IMR-90 (cell line): ENCODE measurements around the gene PKNOX1.

Experiments
- CEBPB ChIP-seq: IDR thresholded peaks from 2 replicates; pipeline ENCODE4 v1.6.1; 2012; ENCODE audit warnings: low read depth, low read length, improper control_type of control experiment
- CTCF ChIP-seq: conservative IDR thresholded peaks from 2 replicates; pipeline ENCODE4 v1.5.1; 2012; ENCODE audit warnings: mild to moderate bottlenecking, low read depth, low read length, improper control_type of control experiment
- FOS ChIP-seq: fragments of 150-350 bp; IDR thresholded peaks from 2 replicates; pipeline ENCODE4 v1.6.1; 2016; ENCODE audit warnings: low read depth, low read length
- MAZ ChIP-seq: IDR thresholded peaks from 2 replicates; pipeline ENCODE4 v1.6.1; 2012; ENCODE audit warnings: low read depth, mild to moderate bottlenecking, low read length, improper control_type of control experiment, moderate library complexity, borderline replicate concordance
- MXI1 ChIP-seq: IDR thresholded peaks from 2 replicates; pipeline ENCODE4 v1.6.1; 2012; ENCODE audit warnings: low read depth, mild to moderate bottlenecking, low read length, moderate library complexity, borderline replicate concordance
- NFE2L2 ChIP-seq: fragments of 150-350 bp; IDR thresholded peaks from 2 replicates; pipeline ENCODE4 v1.6.1; 2016; ENCODE audit warnings: low read depth, mild to moderate bottlenecking, low read length
- POLR2A ChIP-seq: IDR thresholded peaks from 2 replicates; pipeline ENCODE4 v1.6.1; 2012; ENCODE audit warnings: mild to moderate bottlenecking, low read depth, low read length
- RAD21 ChIP-seq: IDR thresholded peaks from 2 replicates; pipeline ENCODE4 v1.6.1; 2012; ENCODE audit warnings: low read length, improper control_type of control experiment
- RCOR1 ChIP-seq: IDR thresholded peaks from 2 replicates; pipeline ENCODE4 v1.6.1; 2012; ENCODE audit warnings: mild to moderate bottlenecking, low read length, improper control_type of control experiment; ENCODE audit not compliant: insufficient replicate concordance
- RFX5 ChIP-seq: IDR thresholded peaks from 2 replicates; pipeline ENCODE4 v1.8.0; 2012; ENCODE audit warnings: low read depth, mild to moderate bottlenecking, low read length, moderate library complexity
- SMC3 ChIP-seq: fragments of 150-350 bp; IDR thresholded peaks from 2 replicates; pipeline ENCODE4 v1.6.1; 2016; ENCODE audit warnings: low read depth, mild to moderate bottlenecking, antibody characterized with exemption, low read length, moderate library complexity
- TF ChIP-seq, protein P1 (sequence below): fragments of 150-350 bp; IDR thresholded peaks from 2 replicates; pipeline ENCODE4 v1.6.1; 2016; ENCODE audit warnings: low read depth, mild to moderate bottlenecking, low read length, moderate library complexity, borderline replicate concordance
- TF ChIP-seq, protein P2 (sequence below): fragments of 150-350 bp; IDR thresholded peaks from 2 replicates; pipeline ENCODE4 v1.6.1; 2017; ENCODE audit warnings: mild to moderate bottlenecking, antibody characterized with exemption, low read length, low read depth

- TF ChIP-seq POLR2A (no peak), RAD21 (no peak), CEBPB (no peak), FOS (no peak), CTCF (no peak), SMC3 (no peak), MXI1 (no peak), MAZ (no peak), NFE2L2 (no peak), RFX5 (no peak), RCOR1 (no peak)
- TF ChIP-seq, protein P1, sequence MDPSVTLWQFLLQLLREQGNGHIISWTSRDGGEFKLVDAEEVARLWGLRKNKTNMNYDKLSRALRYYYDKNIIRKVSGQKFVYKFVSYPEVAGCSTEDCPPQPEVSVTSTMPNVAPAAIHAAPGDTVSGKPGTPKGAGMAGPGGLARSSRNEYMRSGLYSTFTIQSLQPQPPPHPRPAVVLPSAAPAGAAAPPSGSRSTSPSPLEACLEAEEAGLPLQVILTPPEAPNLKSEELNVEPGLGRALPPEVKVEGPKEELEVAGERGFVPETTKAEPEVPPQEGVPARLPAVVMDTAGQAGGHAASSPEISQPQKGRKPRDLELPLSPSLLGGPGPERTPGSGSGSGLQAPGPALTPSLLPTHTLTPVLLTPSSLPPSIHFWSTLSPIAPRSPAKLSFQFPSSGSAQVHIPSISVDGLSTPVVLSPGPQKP: no peak
- TF ChIP-seq, protein P2, sequence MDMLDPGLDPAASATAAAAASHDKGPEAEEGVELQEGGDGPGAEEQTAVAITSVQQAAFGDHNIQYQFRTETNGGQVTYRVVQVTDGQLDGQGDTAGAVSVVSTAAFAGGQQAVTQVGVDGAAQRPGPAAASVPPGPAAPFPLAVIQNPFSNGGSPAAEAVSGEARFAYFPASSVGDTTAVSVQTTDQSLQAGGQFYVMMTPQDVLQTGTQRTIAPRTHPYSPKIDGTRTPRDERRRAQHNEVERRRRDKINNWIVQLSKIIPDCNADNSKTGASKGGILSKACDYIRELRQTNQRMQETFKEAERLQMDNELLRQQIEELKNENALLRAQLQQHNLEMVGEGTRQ: no peak
Measured at GRCh38 chr21:42970946-42971653, 3.3 kb upstream of the PKNOX1 start.
